Common myeloid progenitor, CD34-positive (primary cell): ENCODE data around the gene RANGRF.

Experiments used
- CTCF ChIA-PET: fragments of 350-600 bp; sonication (Branson Sonifier 250); formaldehyde crosslinking; loops from one replicate; lab custom pipeline; 2021; ENCODE audit warnings: antibody characterized with exemption; lab: Charles Lee
- POLR2A ChIA-PET: fragments of 350-600 bp; sonication (Branson Sonifier 250); formaldehyde crosslinking; loops from one replicate; lab custom pipeline; 2021; ENCODE audit warnings: antibody characterized with exemption; lab: Charles Lee
- DNase-seq, 3 donors: peaks; one replicate each; pipeline versions ENCODE4 v3.0.0 to v3.0.0-alpha.2; 2013
- H3K27ac ChIP-seq, 2 experiments: 1 replicate in 1 of 2; 2 replicates in 1 of 2; pipeline ENCODE4 v1.7.0; 2013; ENCODE audit warnings: inconsistent platforms in 2 of 2, low read length in 2 of 2, mild to moderate bottlenecking in 2 of 2, low read depth in 1 of 2, moderate library complexity in 1 of 2; ENCODE audit not compliant: severe bottlenecking in 2 of 2, insufficient read depth in 1 of 2, poor library complexity in 1 of 2
- H3K27me3 ChIP-seq, 5 experiments: replicated peaks in 2 of 5; 1 replicate in 3 of 5; 2 replicates in 2 of 5; pipeline versions ENCODE4 v1.6.1 to v1.7.0; 2013; ENCODE audit warnings: low read length in 4 of 5, mild to moderate bottlenecking in 2 of 5, moderate library complexity in 2 of 5, inconsistent platforms in 1 of 5; ENCODE audit not compliant: insufficient read depth in 5 of 5, control insufficient read depth in 4 of 5
- H3K36me3 ChIP-seq, 4 experiments: 1 replicate in 2 of 4; 2 replicates in 2 of 4; pipeline versions ENCODE4 v1.6.1 to v1.7.0; 2013; ENCODE audit warnings: low read length in 3 of 4, control low read depth in 1 of 4, mild to moderate bottlenecking in 1 of 4; ENCODE audit not compliant: control insufficient read depth in 4 of 4, insufficient read depth in 4 of 4
- H3K4me1 ChIP-seq, 4 experiments: 1 replicate in 3 of 4; 2 replicates in 1 of 4; pipeline versions ENCODE4 v1.6.1 to v1.7.1; 2013; ENCODE audit warnings: low read length in 3 of 4, mild to moderate bottlenecking in 3 of 4, control low read depth in 1 of 4, inconsistent platforms in 1 of 4, moderate library complexity in 1 of 4; ENCODE audit not compliant: control insufficient read depth in 4 of 4, insufficient read depth in 4 of 4; ENCODE audit errors: control extremely low read depth in 1 of 4
- H3K4me3 ChIP-seq, 7 experiments: 1 replicate in 4 of 7; 2 replicates in 3 of 7; pipeline versions ENCODE4 v1.5.1 to v1.7.0; 2013; ENCODE audit warnings: mild to moderate bottlenecking in 7 of 7, low read length in 6 of 7, moderate library complexity in 6 of 7, inconsistent platforms in 2 of 7, low read depth in 2 of 7, control low read depth in 1 of 7; ENCODE audit not compliant: insufficient read depth in 4 of 7, control insufficient read depth in 1 of 7; ENCODE audit errors: extremely low read depth in 1 of 7
- H3K9me3 ChIP-seq, 5 experiments: 1 replicate in 4 of 5; 2 replicates in 1 of 5; pipeline versions ENCODE4 v1.6.1 to v1.7.1; 2013; ENCODE audit warnings: low read length in 4 of 5, mild to moderate bottlenecking in 2 of 5, inconsistent platforms in 1 of 5, low read depth in 1 of 5, moderate library complexity in 1 of 5; ENCODE audit not compliant: control insufficient read depth in 4 of 5, insufficient read depth in 2 of 5; ENCODE audit errors: control extremely low read depth in 1 of 5
- whole genome bisulfite sequencing: methylation state at CpG from one replicate; pipeline ENCODE4 v1.1.5; 2013; ENCODE audit not compliant: insufficient coverage; 5-methylcytosine and 5-hydroxymethylcytosine counted together

Gene RANGRF

DNA sequence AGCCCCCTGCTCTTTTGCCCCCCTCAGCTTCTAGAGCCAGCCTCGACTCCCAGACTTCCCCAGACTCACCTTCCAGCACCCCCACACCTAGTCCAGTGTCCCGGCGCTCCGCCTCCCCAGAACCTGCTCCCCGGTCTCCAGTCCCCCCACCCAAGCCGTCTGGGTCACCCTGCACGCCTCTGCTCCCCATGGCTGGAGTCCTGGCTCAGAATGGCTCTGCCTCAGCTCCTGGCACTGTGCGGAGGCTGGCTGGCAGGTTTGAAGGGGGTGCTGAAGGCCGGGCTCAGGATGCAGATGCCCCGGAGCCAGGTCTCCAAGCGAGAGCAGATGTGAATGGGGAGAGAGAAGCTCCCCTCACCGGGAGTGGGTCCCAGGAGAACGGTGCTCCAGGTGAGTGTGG, 23.8 kb downstream of the RANGRF start:
- Histone ChIP-seq H3K27ac (no peak overlapping the region), H3K36me3 (no peaks in the 10 kb centered on the region), H3K27me3 (peaks cover 0 to 1% (median 0%) of the 10 kb centered on the region in 5 experiments), H3K9me3 (no peaks in the 10 kb centered on the region), H3K4me1 (peaks cover 0 to 3% (median 0%) of the 10 kb centered on the region in 4 experiments), H3K4me3 (no peak overlapping the region)
- 94% methylated on average over 10 of the region's 13 CpGs for WGBS
- DNase-seq, result no peak
- ChIA-PET POLR2A (no interaction called here), CTCF (no interaction called here)

DNA sequence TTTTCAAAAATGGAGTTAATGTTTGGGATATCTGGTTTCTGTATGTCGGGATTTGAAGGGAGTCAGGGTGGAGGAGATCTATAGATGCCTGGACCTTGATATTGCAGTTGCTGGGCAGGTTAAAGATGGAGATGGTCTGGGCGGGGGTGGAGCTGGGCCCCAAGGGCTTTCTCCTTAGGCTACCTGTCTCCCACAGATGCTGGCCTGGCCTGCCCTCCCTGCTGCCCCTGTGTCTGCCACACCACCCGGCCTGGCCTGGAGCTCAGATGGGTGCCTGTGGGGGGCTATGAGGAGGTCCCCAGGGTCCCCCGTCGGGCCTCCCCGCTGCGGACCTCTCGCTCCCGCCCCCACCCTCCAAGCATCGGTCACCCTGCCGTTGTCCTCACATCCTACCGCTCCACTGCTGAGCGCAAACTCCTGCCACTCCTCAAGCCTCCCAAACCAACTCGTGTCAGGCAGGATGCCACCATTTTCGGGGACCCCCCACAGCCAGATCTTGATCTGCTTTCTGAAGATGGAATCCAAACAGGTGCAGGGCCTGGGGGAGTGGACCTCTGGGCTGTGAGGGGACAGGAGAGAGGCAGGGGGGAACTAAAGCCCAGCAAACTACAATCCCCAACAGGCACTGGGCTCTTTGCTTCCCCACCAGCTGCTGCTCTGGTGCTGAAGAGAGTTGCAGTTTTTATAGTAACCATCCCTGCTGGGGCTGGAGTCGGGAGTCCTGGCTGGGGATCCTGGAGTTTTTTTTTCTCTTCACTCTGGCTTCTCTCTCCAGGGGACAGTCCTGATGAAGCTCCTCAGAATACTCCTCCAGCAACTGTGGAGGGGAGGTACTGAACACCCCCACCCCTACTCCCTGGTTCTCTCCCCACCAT, 24.5 kb downstream of the RANGRF start:
- no peaks in the 10 kb centered on the region for H3K36me3 ChIP-seq
- ChIA-PET POLR2A (no interaction called here), CTCF (no interaction called here)
- 92% methylated on average over 9 of the region's 16 CpGs for WGBS
- DNase-seq, result no peak
- H3K4me1 ChIP-seq, result peaks cover 0 to 3% (median 0%) of the 10 kb centered on the region in 4 experiments
- H3K27me3 ChIP-seq, result peaks cover 0 to 1% (median 0%) of the 10 kb centered on the region in 5 experiments
- H3K9me3 ChIP-seq, result no peaks in the 10 kb centered on the region
- H3K4me3 ChIP-seq, result no peak overlapping the region
- H3K27ac ChIP-seq, result no peak overlapping the region

DNA sequence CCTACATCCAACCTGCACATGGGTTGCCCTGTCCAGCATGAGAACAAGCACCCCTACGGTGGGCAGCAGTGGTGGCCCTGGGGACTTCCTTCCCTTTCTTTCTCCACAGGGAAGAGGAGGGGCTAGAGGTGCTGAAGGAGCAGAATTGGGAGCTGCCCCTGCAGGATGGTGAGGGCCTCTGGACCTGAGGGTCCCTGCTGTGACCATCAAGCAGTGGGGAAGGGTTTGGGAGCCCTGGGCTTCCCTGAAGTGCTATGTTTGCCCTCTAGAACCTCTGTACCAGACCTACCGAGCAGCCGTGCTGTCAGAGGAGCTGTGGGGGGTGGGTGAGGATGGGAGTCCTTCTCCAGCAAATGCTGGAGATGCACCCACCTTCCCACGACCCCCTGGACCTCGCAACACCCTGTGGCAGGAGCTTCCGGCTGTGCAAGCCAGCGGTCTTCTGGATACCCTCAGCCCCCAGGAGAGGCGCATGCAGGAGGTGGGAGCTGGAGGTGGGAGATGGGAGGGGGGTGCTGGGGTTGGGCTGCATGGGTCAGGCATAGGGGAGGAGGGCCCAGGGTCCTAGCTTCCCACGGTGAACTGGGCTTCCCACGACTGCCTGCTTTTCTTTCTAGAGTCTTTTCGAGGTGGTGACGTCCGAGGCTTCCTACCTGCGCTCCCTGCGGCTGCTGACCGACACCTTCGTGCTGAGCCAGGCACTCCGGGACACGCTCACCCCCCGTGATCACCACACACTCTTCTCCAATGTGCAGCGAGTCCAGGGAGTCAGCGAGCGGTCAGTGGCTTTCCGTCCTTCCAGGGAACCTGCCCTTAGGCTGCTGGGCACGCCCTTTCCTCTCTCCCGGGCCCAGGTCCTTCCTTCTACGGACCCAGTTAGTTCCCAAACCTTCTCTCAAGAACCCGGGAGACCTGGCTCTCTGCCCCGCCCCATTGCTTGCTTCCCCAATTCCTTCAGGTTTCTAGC, 26.6 kb downstream of the RANGRF start:
- DNase-seq, result no peak
- ChIA-PET POLR2A (no interaction called here), CTCF (interaction anchor here (1.0 kb wide), 1 partner anchor 11 kb away, joined by 4 read pairs; no protein-coding TSS in a partner anchor)
- Histone ChIP-seq H3K36me3 (no peaks in the 10 kb centered on the region), H3K27me3 (peaks cover 0 to 1% (median 0%) of the 10 kb centered on the region in 5 experiments), H3K4me3 (no peak overlapping the region), H3K4me1 (peaks cover 0 to under 1% (median 0%) of the 10 kb centered on the region in 4 experiments), H3K27ac (no peak overlapping the region), H3K9me3 (no peaks in the 10 kb centered on the region)
- WGBS, result 67% methylated on average over 26 of the region's 29 CpGs

DNA sequence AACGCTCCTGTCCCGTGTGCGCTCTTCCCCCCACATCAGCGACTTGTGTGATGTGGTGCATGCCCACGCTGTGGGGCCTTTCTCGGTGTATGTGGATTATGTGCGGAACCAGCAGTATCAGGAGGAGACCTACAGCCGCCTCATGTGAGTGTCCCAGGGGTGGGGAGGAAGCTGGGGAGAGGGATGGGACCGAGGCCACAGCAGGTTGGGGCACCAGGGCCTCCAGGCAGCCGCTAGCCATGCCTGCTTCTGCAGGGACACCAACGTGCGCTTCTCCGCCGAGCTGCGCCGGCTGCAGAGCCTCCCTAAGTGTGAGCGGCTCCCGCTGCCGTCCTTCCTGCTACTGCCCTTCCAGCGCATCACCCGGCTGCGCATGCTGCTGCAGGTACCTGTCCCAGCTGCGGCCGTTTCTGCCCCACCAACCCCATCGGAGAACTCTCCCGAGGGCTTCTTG, 27.3 kb downstream of the RANGRF start:
- Histone ChIP-seq H3K4me3 (no peak overlapping the region), H3K27ac (no peak overlapping the region), H3K4me1 (no peaks in the 10 kb centered on the region), H3K9me3 (no peaks in the 10 kb centered on the region), H3K27me3 (peaks cover 0 to 1% (median 0%) of the 10 kb centered on the region in 5 experiments), H3K36me3 (no peaks in the 10 kb centered on the region)
- 96% methylated on average over 23 of the region's 26 CpGs for WGBS
- DNase-seq, result no peak
- CTCF ChIA-PET, result interaction anchor here (1.0 to 3.1 kb wide), 2 partner anchors 10 to 12 kb away, joined by 4 to 15 read pairs; no protein-coding TSS in a partner anchor
- POLR2A ChIA-PET, result no interaction called here

DNA sequence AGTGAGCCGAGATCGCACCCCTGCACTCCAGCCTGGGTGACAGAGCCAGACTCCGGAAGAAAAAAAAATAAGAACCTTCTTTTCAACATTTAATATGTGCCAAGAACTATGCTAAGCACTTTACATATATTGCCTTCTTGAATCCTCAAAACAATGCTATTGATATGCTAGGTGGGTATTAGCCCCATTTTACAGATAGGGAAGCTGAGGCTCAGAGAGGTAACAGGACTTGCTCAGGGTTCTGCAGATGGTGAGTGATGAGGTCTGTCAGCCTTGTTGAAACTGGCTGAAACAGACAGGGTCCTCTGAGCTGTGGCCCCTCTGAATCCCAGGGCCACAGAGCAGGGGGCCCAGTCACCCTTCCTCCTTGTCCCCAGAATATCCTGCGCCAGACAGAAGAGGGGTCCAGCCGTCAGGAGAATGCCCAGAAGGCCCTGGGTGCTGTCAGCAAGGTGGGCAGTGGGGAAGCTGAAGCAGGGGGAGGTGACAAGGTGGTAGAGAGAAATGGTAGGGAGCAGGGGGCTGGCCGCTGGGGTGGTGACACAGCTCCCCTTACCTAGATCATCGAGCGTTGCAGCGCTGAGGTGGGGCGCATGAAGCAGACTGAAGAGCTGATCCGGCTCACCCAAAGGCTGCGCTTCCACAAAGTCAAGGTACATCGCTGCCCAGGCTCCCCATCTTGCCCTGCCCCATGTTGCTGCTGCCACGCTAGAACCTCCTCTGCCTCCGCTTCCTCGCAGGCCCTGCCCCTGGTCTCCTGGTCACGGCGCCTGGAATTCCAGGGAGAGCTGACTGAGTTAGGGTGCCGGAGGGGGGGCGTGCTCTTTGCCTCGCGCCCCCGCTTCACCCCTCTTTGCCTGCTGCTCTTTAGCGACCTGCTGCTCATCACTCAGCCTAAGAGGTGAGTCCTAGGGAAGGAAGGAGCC, 29.8 kb downstream of the RANGRF start:
- no peaks in the 10 kb centered on the region for H3K27me3 ChIP-seq
- no peaks in the 10 kb centered on the region for H3K4me1 ChIP-seq
- ChIA-PET CTCF (interaction anchor here (1.2 to 3.1 kb wide), 4 partner anchors 9 to 58 kb away, joined by 3 to 15 read pairs (median 4); partner anchors contain the start of gene KRABD2), POLR2A (no interaction called here)
- no peaks in the 10 kb centered on the region for H3K36me3 ChIP-seq
- no peak overlapping the region for H3K4me3 ChIP-seq
- no peak overlapping the region for H3K27ac ChIP-seq
- 92% methylated on average over 20 of the region's 24 CpGs for WGBS
- no peak for DNase-seq
- H3K9me3 ChIP-seq, result no peaks in the 10 kb centered on the region

DNA sequence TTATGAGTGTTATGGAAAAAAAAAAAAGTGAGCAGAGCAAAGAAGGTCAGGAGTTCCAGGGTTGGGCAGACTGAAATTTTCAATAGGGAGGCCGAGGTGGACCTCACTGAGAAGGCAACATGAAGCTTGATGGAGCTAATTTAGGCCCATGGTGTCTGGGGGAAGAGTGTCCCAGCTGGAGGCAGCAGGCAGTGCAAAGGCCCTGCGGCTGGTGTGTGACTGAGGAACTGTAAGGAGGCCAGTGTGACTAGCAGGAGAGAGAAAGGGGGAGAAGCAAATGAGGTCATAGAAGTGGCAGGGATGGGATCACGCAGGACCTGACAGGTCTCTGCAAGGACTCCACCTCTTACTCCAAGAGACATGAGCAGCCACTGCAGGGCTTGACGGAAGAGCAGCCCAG, 31.8 kb downstream of the RANGRF start:
- H3K4me3 ChIP-seq, result no peak overlapping the region
- no peaks in the 10 kb centered on the region for H3K9me3 ChIP-seq
- ChIA-PET POLR2A (interaction anchor here (0.6 kb wide), 1 partner anchor 173 kb away, joined by 5 read pairs; no protein-coding TSS in a partner anchor), CTCF (interaction anchor here (0.6 to 1.0 kb wide), 3 partner anchors 13 to 26 kb away, joined by 3 to 6 read pairs (median 4); no protein-coding TSS in a partner anchor)
- no peaks in the 10 kb centered on the region for H3K27me3 ChIP-seq
- no peaks in the 10 kb centered on the region for H3K36me3 ChIP-seq
- no peak for DNase-seq
- peaks cover 0 to 11% (median 10%) of the 10 kb centered on the region in 4 experiments for H3K4me1 ChIP-seq
- WGBS, result 96% methylated on average over 4 of the region's 4 CpGs
- no peak overlapping the region for H3K27ac ChIP-seq
